Panc1 (cell line): Measurements from ENCODE around the gene CD79A. TPM values are rescaled to one million over a fixed set of nuclear protein-coding genes. Genes with fewer than 3 reads are reported as not detected.
A peak's percentile ranks its signal among the peaks of the same experiment; 100 is the strongest.

Experiments used
- ATAC-seq: fragments of 200-7000 bp; cut with Tn5 transposase; 2 replicates; pipeline ENCODE4 v1.9.1; 2020; ENCODE audit warnings: mild to moderate bottlenecking, moderate library complexity
- BruUV-seq: library from RNA; stranded (reverse); fragments of 400-500 nt; replicated peaks from 2 replicates; lab custom pipeline; 2021; lab: Mats Ljungman, UMichigan
- CTCF ChIA-PET: fragments of 300-600 bp; sonication (Branson Sonifier 250); formaldehyde crosslinking; loops from one replicate; lab custom pipeline; 2022; ENCODE audit warnings: antibody characterized with exemption; lab: Charles Lee
- POLR2A ChIA-PET: fragments of 300-600 bp; sonication (Branson Sonifier 250); formaldehyde crosslinking; loops from one replicate; lab custom pipeline; 2022; ENCODE audit warnings: antibody characterized with exemption; lab: Charles Lee
- DNase-seq: peaks from one replicate; pipeline ENCODE4 v3.0.0-alpha.2; 2010; ENCODE audit warnings: low read depth, low spot score
- H3K27ac ChIP-seq: 2 replicates; pipeline ENCODE4 v1.5.1; 2011; ENCODE audit warnings: mild to moderate bottlenecking, low read length, inconsistent platforms
- H3K27me3 ChIP-seq: fragments of 200-500 bp; sonication (Bioruptor generic); 2 replicates; pipeline ENCODE4 v1.6.0; 2014; ENCODE audit warnings: low read length, inconsistent platforms; ENCODE audit not compliant: control insufficient read depth, insufficient read depth
- H3K36me3 ChIP-seq: fragments of 200-500 bp; sonication (Bioruptor generic); 2 replicates; pipeline ENCODE4 v1.5.1; 2014; ENCODE audit warnings: inconsistent platforms, mild to moderate bottlenecking, low read length, moderate library complexity; ENCODE audit not compliant: control insufficient read depth, insufficient read depth
- H3K4me1 ChIP-seq: 2 replicates; pipeline ENCODE4 v1.5.1; 2011; ENCODE audit warnings: inconsistent platforms, mild to moderate bottlenecking, low read length, moderate library complexity; ENCODE audit not compliant: control insufficient read depth, insufficient read depth
- H3K4me3 ChIP-seq, 2 experiments: 2 replicates each; pipeline ENCODE4 v1.5.1; 2011 to 2012; ENCODE audit warnings: low read depth in 2 of 2, low read length in 2 of 2, mild to moderate bottlenecking in 2 of 2, inconsistent platforms in 1 of 2, moderate library complexity in 1 of 2
- H3K9me3 ChIP-seq: fragments of 200-500 bp; sonication (Bioruptor generic); 2 replicates; pipeline ENCODE4 v1.5.1; 2014; ENCODE audit warnings: low read depth, mild to moderate bottlenecking, inconsistent platforms, low read length, moderate library complexity; ENCODE audit not compliant: control insufficient read depth, insufficient read depth
- CTCF ChIP-seq: fragments of 450-650 bp; IDR thresholded peaks from 2 replicates; pipeline ENCODE4 v1.5.1; 2017; ENCODE audit warnings: mild to moderate bottlenecking
- POLR2AphosphoS5 ChIP-seq: IDR thresholded peaks from 2 replicates; pipeline ENCODE4 v1.6.1; 2012; ENCODE audit warnings: mild to moderate bottlenecking, low read depth, low read length, moderate library complexity
- REST ChIP-seq, 2 experiments: IDR thresholded peaks; 2 replicates each; pipeline ENCODE4 v1.6.1; 2011 to 2012; ENCODE audit warnings: low read depth in 2 of 2, control low read depth in 1 of 2, low read length in 1 of 2, mild to moderate bottlenecking in 1 of 2, moderate library complexity in 1 of 2; ENCODE audit not compliant: insufficient read depth in 1 of 2
- SIN3A ChIP-seq: IDR thresholded peaks from 2 replicates; pipeline ENCODE4 v1.6.1; 2012; ENCODE audit warnings: low read depth, mild to moderate bottlenecking, low read length, moderate library complexity, borderline replicate concordance; ENCODE audit not compliant: insufficient read depth
- TCF7L2 ChIP-seq: IDR thresholded peaks from 2 replicates; pipeline ENCODE4 v1.6.1; 2011; ENCODE audit warnings: mild to moderate bottlenecking, low read depth, low read length, inconsistent platforms
- in situ Hi-C: cut with HindIII; loops from 2 replicates; pipeline ENCODE4 v1.10.0; 2016; ENCODE audit warnings: low sequenced_read_pairs, low pct_unique_long_range_greater_than_20kb
- intact Hi-C: fragments of 100-400 bp; cut with micrococcal nuclease; formaldehyde crosslinking; loops from one replicate; pipeline ENCODE4 v1.10.0; 2022; ENCODE audit not compliant: unreplicated experiment
- total RNA-seq: library from RNA; stranded (reverse); gene quantifications from one replicate; pipeline ENCODE4 v1.2.1, GENCODE V29; 2021; ENCODE audit not compliant: unreplicated experiment

Gene CD79A
- total RNA-seq, 1 experiment from 2014 or later: 0.59 TPM

GRCh38 chr19:41894350-41894749 lies 17.3 kb downstream of the CD79A start:
- Histone ChIP-seq H3K36me3 (no peaks in the 10 kb centered on the region), H3K4me3 (no peak overlapping the region), H3K4me1 (no peaks in the 10 kb centered on the region; the same call in 1 of the 2 replicates), H3K27me3 (no peaks in the 10 kb centered on the region), H3K27ac (no peak overlapping the region), H3K9me3 (no peaks in the 10 kb centered on the region)
- in situ Hi-C loops (no loop called here), intact Hi-C loops (no loop called here)
- no peak for TF ChIP-seq REST (IDR thresholded peaks at IDR 0.05; ENCODE audit: insufficient read depth in 1 of 2, low read depth in 2 of 2, low read length in 1 of 2)
- DNase-seq (no peak), ATAC-seq (0 out of 2 replicates have a peak, but pooled peaks have one; percentile 19)
- no TSS peak for BruUV-seq
- ChIA-PET POLR2A (no interaction called here), CTCF (no interaction called here)

- intact Hi-C loops: no loop called here
- ATAC-seq (peak; percentile 74), DNase-seq (no peak)
- TF ChIP-seq SIN3A (no peak), POLR2AphosphoS5 (no peak), REST (IDR thresholded peaks at IDR 0.05; ENCODE audit: insufficient read depth in 1 of 2, low read depth in 2 of 2, low read length in 1 of 2) (no peak), TCF7L2 (no peak), CTCF (no peak; the same call in 1 of the 2 replicates)
- in situ Hi-C loops: no loop called here
- Histone ChIP-seq H3K4me3 (no peak overlapping the region), H3K9me3 (no peaks in the 10 kb centered on the region), H3K27ac (no peak overlapping the region), H3K4me1 (no peaks in the 10 kb centered on the region; the same call in 1 of the 2 replicates), H3K36me3 (no peaks in the 10 kb centered on the region), H3K27me3 (no peaks in the 10 kb centered on the region)
- no TSS peak for BruUV-seq
- POLR2A ChIA-PET: no interaction called here
- CTCF ChIA-PET: interaction anchor here (0.5 to 0.6 kb wide), 2 partner anchors 34 to 308 kb away, joined by 3 read pairs; no protein-coding TSS in a partner anchor
Observed at GRCh38 chr19:41895745-41896580, 18.9 kb downstream of the CD79A start.
